GM18868 (cell line): Measurements from ENCODE around the gene ZC3H8.
A peak's percentile ranks its signal among the peaks of the same experiment; 100 is the strongest.
"Not testable (repeated sequence)": the region's sequence is repeated elsewhere in the genome, so short reads cannot be mapped to it uniquely, and the experiment has no call there.

ENCODE experiments used
- ATAC-seq: cut with Tn5 transposase; IDR thresholded peaks from one replicate; pipeline ENCODE4 v1.9.1; 2021; ENCODE audit warnings: mild to moderate bottlenecking, moderate library complexity; ENCODE audit not compliant: unreplicated experiment

The ZC3H8 gene

DNA sequence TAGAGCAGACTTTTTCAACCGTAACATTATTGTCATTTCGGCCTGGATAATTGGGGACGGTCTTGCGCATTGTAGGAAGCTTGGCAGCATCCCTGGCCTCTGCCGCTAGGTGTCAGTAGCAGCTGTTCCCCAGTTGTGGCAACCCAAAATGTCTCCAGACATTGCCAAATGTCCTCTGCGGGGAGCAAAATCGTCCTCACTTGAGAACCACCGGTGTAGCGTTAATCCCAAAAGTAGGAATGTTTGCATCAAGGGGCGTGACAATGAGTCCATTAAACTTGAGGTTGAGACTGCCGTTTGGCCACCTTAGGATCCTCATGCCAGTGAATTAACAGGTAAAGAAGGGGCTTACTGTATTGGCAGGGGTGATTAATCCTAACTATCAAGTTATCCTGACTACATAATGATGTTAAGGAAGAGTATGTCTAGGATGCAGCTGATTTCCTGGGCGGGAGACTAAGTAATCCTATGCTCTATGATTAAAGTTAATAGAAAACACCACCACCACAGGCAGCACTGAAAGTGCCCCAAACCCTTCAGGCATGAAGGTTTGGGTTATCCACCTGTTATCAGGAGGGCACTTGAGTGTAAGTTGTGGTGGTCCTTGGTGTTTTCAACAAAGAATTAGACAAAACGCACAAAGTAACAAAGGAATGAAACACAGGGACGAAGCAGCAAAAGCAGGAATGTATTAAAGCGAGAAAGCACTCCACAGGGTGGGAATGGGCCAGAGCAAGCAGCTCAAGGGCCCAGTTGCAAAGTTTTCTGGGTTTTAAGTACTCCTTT is 4.9 kb upstream of the ZC3H8 start:
- peak; percentile 33 for ATAC-seq

DNA sequence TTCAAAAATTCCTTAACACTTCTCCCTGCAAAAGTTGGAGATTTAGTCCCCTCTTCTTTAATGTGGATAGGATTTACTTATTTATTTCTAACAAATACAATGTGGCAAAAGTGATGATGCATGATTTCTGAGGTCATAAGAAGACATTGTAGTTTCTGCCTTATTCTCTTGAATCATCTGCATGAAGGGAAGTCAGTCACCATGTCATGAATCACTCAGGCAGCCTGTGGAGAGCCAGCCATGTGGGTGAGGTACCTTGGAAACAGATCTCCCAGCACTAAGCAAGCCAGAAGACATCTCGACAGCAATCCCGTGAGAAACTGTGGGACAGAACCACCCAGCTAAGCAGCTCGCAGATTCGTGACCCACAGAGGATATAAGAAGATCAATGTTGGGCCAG is 2.7 kb upstream of the ZC3H8 start:
- ATAC-seq: no peak

DNA sequence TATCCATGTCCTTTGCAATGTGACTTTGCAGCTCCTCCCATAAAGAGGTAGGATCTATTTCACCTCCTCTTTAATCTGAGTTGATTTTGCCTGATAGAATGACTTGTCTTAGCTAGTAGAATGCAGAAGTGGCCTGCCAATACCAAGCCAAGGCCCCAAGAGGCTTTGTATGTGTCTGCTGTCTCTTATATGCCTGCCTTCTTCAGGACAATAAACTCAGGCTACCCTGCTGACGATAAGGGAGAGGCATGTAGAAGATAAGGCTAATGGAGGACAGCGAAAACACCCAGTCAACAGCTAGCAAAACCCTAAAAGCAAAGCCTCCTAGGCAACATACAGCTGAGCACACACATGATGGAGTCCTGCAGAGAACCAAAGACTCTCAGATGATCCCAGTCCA is 1.8 kb upstream of the ZC3H8 start:
- no peak for ATAC-seq

DNA sequence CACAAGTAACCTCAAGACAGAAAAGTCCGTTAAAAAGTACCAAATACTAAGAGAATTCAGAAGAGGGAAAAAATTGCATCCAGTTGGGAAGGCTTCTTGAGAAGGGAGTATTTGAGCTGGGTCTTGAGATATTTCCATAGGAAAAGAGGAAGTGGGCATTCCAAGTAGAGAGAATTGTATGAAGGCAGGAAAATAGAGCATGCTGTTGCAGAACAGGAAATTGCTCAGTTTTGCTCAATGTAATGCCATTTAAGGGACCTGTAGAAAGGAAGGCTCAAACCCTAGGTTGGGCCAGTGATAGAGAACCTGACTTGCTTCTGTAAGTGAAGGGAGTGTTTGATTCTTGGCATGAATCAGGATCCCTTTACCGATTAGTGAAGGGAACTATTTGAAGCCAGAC is 1.0 kb upstream of the ZC3H8 start:
- no peak for ATAC-seq

DNA sequence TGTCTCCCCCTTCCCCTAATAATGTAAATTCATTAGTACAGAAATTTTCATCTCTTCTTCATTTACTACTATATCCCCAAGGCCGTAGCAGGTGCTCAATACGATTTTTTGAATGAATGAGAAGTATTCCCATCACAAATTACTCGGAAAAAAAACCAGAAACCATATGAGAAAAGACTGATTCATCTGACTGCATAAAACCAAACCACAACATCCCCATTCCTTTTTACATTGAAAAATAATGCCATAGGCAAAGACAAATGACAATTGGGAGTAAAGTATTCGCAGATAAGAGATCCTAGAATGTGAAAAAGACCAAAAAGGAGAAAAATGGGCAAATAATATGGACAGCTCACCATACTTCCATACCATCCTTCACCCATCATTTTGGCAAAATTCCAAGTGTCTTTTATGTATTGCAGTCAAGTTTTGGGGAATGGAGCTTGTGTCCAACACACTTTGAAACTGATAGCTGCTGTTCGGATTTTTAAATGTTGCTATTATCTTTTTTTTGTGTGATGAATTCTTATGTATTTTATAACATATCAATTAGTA is 1.5 kb downstream of the ZC3H8 start:
- no peak for ATAC-seq

DNA sequence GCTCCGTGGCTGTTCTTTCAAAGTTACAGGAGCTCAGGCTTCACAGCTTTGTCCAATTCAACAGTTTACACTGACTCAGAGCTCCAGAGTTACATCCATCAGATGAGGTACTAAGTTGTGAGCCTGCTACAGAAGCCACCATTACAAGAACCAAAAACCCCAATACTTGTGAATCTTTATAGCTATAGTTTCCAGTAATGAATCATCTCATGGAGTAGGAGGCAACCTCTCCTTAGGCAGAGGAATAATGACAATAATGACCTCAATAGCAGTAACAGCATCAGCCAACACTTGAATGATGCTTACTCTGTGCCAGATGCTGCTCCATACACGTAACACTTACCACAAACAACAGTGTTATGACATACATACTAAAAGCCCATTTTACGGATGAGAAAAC is 3.6 kb downstream of the ZC3H8 start:
- ATAC-seq: no peak

DNA sequence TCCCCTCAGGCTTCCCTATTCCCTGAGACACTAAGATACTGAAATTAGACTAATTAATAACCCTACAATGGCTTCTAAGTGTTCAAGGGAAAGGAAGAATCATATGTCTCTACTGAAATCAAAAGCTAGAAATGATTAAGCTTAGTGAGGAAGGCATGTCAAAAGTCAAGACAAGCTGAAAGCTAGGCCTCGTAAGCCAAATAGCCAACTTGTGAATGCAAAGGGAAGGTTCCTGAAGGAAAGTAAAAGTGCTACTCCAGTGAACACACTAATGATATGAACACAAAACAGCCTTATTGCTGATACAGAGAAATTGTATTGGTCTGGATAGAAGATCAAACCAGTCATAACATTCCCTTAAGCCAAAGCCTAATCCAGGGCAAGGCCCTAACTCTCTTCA is 10.0 kb downstream of the ZC3H8 start:
- no peak for ATAC-seq

DNA sequence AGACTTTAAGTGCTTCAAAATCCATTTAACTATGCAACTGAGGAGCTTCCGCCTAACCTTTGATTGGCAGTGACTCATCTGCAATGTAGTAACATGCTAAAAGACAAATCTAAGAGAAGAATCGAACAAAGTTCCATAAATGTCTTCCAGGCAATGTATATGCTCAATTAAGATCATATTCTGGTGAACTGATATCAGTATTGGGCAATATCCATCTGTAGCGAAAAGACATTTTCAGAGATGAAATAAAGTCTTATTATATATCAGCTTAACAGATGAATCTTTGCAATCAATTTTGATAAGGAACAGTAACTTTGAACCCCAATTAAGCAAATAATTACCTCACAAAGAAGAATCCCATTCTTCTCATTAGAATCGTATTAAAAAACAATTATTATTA is 11.6 kb downstream of the ZC3H8 start:
- ATAC-seq: no peak

DNA sequence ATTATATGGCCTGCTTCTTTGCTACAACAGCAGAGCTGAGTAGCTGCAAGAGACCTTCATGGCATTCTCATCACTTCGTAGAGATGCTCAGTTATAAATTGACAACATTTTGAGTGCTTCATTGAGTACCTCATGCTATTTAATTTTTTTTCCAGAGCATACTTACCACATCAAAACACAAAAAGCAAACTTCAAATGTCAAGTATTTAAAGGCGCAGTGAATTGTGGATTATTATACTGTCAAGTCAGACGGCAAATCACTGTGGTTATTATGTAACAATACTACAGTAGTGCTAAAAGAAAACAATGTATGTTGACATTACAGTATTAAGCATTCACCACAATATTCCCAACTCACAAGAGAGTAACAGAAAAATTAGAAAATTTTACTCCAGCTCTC is 12.5 kb downstream of the ZC3H8 start:
- ATAC-seq: no peak

DNA sequence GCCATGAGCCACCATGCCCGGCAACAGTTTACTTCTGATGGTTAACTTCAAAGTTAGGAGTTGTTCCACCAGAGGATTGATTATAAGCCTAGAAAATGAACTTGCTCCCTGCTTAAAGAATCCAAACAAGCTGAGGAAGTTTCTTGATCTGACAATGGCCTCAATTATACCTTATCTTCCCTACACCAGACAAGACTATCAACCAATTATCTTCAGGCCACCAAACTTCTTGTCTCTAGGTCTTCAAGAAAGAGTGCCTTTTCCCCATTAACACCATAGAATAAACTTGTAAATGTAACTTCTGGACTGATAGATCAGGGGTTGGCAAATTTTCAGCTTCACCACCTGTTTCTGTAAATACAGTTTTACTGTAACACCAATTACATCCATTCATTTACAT is 15.0 kb downstream of the ZC3H8 start:
- ATAC-seq: no peak

DNA sequence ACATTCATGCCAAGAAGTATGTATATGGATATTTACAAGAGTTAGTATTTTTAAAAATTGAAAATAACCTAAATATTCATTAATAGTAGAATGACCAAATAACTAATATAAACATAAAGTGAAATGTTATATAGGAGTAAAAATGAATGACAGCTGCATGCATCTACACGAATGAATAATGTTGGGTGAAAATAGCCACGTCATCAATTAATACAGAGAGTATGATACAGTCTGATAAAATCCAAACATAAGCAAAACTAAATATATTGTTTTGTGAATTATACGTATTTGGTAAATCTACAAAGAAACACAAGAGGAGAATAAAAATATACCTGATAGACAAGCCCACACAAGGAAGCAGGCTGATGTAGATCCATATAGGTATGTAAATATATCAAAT is 24.5 kb downstream of the ZC3H8 start:
- no peak for ATAC-seq

DNA sequence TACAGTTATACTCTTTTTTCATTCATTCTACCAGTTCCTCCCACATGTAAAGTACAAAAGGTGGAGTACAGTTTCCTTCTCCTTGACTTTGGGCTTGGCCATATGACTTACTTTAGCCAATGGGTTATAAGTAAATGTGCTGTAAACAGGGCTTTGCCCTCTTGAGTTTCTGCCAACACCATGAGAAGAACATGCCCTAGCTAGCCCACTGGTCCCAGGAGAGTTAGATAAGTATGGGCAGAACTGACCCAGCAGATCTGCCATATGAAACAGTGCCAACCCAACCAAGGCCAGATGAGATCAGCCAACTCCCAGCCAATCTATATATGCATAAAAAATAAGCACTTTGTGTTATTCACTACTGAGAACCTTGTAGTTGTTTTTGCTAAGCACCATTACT is 25.5 kb downstream of the ZC3H8 start:
- ATAC-seq: no peak

DNA sequence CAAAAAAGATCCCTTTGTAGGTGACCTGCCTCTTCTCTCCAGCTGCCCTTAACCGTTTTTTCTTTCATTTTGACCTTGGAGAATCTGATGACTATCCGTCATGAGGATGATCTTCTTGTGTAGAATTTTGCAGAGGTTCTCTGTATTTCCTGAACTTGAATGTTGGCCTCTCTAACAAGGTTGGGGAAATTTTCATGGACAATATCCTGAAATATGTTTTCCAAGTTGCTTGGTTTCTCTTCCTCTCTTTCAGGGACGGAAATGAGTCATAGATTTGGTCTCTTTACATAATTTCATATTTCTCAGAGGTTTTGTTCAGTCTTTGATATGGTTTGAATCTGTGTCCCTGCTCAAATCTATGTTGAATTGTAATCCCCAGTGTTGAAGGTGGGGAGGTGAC is 34.0 kb downstream of the ZC3H8 start:
- no peak for ATAC-seq

DNA sequence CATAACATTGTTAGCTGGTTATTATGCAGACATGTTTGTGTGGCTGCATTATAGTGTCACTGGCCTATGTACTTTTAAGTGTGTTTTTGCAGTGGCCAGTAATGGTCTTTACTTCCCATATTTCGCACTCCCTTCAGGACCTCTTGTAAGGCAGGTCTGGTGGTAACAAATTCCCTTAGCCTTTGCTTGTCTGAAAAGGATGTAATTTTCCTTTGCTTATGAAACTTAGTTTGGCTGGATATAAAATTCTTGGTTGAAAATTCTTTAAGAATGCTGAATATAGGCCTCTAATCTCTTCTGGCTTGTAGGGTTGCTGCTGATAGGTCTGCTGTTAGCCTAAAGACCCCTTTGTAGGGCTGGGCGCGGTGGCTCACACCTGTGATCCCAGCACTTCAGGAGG is 34.7 kb downstream of the ZC3H8 start:
- no peak for ATAC-seq

DNA sequence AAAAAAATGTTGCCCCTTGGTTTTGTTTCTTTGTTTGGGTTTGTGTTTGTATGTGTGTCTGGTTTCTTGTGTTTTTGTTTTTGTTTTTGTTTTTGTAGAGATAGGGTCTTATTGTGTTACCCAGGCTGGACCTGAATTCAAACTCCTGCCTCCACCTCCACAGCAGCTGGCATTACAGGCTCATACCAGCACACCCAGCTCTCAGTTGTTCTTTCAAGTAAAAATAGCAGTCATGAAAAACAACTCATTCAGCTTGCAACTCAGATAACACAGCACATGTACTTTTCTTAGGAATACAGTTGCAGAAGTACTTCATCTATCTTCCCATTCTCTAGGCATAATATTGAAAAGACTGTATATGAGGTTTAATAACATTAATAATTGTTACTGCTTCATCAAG is 37.0 kb downstream of the ZC3H8 start:
- no peak for ATAC-seq

DNA sequence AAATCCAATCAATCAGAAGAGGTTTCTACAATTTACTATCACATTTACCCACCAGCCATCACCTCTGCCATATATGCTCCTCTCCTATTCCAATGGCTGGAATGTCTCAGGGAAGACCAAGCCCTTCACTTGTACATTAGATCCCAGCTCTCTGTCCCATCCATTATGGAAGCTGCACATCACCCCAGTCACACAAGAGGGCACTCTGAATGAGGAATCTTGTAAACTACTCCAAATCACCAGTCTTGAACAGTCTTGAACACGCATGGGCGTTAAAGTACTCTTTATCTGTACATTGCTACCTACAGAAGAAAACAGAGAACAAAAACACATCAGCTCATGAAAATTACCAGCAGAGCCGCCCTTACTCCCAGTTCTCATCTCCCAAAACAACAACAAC is 38.7 kb downstream of the ZC3H8 start:
- ATAC-seq: no peak

DNA sequence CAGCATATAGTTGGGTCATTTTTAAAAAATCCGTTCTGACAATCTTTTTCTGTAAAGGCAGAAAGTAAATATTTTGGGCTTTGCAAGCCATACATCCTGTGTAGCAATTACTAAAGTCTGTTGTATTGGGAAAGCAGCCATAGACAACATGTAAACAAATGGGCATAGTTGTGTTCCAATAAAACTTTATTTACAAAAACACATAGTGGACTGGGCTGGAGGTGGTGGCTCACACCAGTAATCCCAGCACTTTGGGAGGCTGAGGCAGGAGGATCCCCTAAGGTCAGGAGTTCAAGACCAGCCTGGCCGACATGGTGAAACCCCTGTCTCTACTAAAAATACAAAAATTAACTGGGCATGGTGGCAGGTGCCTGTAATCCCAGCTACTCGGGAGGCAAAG is 46.9 kb downstream of the ZC3H8 start:
- not testable (repeated sequence) for ATAC-seq

DNA sequence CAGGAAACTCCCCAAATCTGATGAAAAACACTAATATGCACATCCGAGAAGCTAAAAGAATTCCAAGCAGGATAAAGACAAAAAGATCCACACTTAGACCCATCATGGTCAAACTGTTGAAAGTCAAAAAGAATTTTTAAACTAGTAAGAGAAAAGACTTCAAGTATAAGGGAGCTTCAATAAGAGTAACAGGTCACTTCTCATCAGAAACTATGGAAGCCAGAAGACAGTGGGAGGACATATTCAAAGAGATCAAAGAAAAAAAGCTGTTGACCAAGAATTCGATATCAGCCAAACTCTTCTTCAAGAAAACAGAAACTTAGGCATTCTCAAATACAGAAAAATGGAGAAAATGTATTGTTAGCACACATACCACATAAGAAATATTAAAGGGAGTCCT is 50.4 kb downstream of the ZC3H8 start:
- ATAC-seq: no peak

DNA sequence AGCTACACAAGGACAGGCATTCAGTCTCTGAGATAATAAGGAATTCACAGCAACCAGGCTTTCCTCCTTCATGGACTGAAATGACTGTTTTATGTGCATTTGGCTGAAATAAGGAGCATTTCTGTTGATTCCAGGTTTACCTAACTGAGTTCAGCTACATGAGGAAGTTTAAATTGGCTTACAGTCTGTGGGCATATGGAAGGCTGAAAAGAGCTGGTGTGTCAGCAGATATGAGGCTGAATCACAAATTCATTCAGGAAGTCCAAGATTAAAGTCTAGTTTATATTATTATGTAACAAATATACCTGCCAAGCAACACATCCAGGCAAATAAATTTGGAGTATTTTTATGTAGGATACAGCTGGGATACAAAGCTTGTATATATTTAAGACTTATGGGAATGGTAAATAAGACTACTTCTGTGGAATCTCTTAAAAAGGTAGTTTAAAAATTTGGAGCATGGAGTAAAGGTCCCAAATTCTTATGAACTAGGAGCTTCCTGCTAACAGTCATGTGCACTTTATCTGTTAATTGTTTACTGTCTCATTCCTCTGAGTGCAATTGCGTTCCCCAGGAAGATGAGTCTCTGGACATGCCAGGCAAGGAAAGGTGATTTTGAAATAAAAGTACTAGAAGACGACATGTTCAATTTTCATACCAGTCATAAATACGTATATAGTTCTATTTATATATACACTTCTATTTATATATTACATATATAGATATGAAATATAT is 53.0 kb downstream of the ZC3H8 start:
- ATAC-seq: no peak

DNA sequence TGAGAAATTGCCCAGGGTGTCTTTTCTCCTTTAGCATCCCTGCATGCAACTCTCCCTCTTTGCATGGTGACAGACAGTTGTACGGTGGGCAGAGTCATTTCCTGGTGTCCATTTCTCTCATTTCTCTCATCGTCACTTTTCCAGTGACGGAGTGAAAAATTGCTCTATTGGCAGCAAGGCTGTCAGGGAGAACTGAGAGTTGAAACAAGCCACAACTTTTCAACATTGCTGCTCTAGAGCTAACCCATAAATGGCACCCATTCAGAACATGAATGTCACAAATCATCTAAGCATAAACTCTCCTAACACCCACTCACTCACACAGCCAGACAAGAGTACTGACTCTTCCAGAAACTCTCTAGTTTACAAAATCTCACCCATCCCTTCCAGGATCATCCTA is 55.7 kb downstream of the ZC3H8 start:
- ATAC-seq: peak; percentile 59

DNA sequence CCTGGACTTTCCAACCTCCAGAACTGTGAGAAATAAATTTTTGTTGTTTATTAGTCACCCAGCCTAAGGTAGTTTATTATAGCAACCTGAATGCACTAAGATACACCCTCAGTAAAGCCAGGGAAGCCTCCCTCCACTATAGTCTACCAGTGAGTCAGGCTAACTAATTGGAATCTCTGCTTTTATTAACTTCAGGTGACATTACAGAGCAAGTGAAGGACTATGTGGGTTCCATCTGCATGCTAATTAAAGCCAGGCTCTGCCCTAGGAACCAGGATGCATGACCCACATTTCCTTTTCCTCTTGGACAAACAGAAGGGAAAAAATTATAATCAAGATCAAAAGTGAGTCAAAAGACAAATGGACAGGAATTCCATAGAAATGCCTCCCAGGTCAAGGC is 56.1 kb downstream of the ZC3H8 start:
- ATAC-seq: no peak

DNA sequence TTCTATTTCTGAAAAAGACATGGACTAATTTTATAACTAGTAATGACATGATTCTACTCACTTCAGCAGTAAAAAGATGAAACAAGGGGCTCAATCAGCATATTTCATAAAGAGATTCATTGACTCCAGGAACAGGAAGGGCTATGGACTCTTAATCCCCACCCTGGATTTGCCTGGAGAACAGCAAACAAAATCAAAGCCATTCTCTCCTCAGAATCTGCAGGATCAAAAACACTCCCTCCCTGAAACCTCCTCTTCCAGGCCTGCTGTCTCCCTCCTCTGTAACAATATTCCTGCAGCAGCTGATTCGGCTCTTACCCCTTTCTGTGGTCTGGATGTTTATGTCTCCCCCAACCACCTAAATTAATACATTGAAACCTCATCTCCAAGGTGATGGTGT is 57.0 kb downstream of the ZC3H8 start:
- no peak for ATAC-seq
